A549 treated with AZD9567 at 1 μM for 4 hours (cell line): ENCODE measurements around the gene AIRE. TPM values are rescaled to one million over a fixed set of nuclear protein-coding genes. Genes with fewer than 3 reads are reported as not detected.

ENCODE experiments used
- total RNA-seq: library from RNA; stranded (reverse); fragments of 200-300 nt; extraction: Qiagen RNA extraction; gene quantifications from 5 replicates; pipeline ENCODE4 v1.2.3, GENCODE V29; 2022; ENCODE audit not compliant: insufficient read depth

The AIRE gene
- not detected in 5 replicates for total RNA-seq

DNA sequence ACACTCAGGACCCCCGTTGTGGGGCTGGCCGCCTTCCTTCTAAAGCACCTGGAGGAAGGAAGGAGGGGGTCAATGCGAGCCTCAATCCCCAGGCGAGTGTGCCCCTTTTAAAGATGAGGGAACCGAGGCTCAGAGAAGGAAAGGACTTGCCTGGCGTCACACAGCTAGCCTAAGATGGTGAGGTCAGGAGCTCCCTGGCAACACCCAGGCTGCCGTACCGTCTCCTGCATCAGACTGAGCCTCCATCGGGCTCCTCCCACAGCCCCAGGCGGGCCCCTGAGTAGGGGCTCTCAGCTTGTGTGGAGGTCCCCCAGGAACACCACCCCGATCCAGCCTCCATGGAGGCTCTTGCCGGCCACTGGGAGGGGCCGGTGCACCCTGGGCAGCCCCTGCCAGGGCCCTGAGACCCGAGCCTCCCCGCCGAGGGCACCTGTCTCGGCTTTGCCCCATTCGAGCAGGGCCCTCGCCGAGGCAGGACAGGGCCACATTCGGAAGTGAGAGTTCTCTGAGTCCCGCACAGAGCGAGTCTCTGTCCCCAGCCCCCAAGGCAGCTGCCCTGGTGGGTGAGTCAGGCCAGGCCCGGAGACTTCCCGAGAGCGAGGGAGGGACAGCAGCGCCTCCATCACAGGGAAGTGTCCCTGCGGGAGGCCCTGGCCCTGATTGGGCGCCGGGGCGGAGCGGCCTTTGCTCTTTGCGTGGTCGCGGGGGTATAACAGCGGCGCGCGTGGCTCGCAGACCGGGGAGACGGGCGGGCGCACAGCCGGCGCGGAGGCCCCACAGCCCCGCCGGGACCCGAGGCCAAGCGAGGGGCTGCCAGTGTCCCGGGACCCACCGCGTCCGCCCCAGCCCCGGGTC lies at the start of gene AIRE:
AIRE (plus strand) TSS at position 739 of the 855 bp plus-strand sequence. CDS start 131 bp downstream, outside the sequence.

DNA sequence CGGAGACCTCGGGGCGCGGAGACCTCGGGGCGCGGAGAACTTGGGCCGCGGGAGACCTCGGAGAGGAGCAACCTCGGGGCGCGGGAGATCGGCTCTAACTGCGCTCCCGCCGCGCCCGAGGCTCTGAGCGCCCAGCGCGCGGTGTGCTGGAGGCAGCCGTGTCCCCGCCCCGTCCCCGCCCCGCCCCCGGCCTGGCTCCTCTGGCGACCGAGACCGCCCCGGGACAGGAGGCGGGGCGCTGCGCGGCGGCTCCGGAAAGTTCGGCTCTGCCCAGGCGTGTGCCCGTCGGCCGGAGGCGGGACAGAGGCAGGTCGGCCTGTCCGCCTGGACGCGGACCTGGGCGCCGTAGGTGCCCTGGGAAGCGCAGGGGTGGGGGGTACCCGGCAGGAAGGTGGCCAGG lies 44.8 kb upstream of the AIRE start, which contains the start of gene ICOSLG:
ICOSLG (minus strand) TSS at position 102 of the 400 bp plus-strand sequence. CDS start 126 bp downstream, outside the sequence.

DNA sequence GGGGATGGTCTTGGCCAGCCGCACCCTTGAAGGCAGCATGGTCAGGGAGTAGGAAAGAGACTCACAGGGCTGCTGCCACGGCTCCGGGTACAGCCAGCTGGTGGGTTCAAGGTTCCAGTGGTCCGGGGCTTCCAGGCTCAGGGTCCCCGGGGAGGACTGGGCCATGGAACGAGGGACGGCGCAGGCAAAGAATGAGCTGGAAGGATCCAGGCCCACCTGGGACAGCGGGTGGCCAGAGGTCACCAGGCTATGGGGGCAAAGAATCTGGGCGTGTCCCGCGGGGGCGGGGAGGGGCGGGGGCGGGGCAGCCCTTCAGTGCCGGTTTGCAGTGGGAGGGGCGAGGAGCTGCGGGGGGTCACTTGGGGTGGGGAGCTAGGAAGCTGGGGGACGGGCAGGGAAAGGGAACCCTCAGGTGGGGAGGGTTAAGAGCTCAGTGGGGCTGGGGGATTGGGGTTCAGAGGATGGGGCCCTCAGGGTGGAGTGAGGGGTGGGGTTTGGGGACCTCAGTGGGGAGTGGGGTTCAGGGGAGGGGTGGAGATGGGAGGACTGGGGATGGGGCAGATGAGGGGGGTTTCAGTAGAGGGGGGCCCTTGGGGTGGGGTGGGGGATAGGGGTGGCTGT lies 23.9 kb upstream of the AIRE start, which contains the start of gene DNMT3L:
DNMT3L (minus strand) TSS at position 223 of the 621 bp plus-strand sequence. CDS start 638 bp downstream, outside the sequence.

DNA sequence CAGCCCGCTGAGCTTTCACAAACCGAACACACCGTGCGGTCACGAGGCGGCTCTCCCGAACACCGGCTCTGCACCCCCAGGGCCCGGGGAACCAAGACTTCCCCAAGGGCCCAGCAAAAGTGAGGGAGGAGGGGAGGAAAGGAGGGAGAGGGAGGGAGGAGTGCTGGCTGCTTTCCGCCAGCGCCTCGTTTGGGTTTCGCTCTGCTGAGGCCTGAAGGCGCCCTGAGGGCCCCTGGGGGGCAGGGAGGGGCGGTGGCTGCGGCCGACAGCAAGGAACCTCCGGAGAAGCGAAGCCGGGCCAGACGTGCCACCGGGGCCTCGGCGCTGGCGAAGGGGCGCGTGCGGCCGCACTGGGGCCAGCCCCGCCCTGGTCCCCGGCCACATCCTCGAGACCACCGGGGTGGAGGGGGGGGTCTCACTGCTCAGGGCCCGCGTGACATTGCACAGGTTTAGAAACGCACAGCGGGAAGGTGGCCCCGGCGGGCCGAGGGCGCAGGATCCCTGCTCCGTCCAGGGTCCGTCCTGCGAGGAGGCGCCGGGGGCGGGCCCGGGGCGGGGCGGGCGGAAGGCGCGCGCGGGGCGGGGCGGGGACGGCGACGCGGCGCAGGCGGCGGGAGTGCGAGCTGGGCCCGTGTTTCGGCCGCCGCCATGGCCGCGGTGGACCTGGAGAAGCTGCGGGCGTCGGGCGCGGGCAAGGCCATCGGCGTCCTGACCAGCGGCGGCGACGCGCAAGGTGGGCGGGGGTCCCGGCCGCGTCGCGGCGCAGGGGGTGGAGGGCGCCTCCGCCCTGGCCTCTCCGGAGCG lies 14.0 kb downstream of the AIRE start, which contains the start of gene PFKL:
PFKL (plus strand) TSS at position 596 of the 804 bp plus-strand sequence; CDS start at position 649, 53 bp downstream.

GRCh38 chr21:44338971-44339910 lies 53.6 kb downstream of the AIRE start, which contains the start of gene CFAP410:
Gene CFAP410, minus strand, starts transcription at chr21:44339390. Its CDS starts 196 bp downstream, at chr21:44339194.

Other genes starting within 250 kb of the AIRE start
- gene PWP2, start 178.5 kb upstream of the AIRE start, total RNA-seq = 1.2 to 4.1 TPM (median 1.8 TPM) in 5 replicates
- gene GATD3, start 152.2 kb upstream of the AIRE start, total RNA-seq = 2.6 to 3.3 TPM (median 3.3 TPM) in 4 of 5 replicates, not detected in the other
- 2.4 to 5.0 TPM (median 4.7 TPM) in 5 replicates for gene ICOSLG, start 44.9 kb upstream of the AIRE start, total RNA-seq
- gene DNMT3L, start 24.0 kb upstream of the AIRE start, total RNA-seq = not detected in 5 replicates
- 35.2 to 59.2 TPM (median 53.6 TPM) in 5 replicates for gene PFKL, start 14.2 kb downstream of the AIRE start, total RNA-seq
- 4.7 to 11.8 TPM (median 9.1 TPM) in 5 replicates for gene CFAP410, start 53.5 kb downstream of the AIRE start, total RNA-seq
- 7.2 to 9.5 TPM (median 7.9 TPM) in 5 replicates for gene TRPM2, start 67.7 kb downstream of the AIRE start, total RNA-seq
- gene LRRC3, start 169.6 kb downstream of the AIRE start, total RNA-seq = 1.6 to 2.8 TPM (median 2.4 TPM) in 5 replicates